Measurements from ENCODE around the gene ACTN4.

Gene ACTN4

GRCh38 chr19:38697197-38697596, 49.7 kb downstream of the ACTN4 start:
- DNase-seq (ENCODE audit: low read depth): no peak
- H3K4me3 ChIP-seq (ENCODE audit: low read depth, low read length): no peak overlapping the region
- no peak for TF ChIP-seq CTCF (IDR thresholded peaks at IDR 0.05; ENCODE audit: low read depth, low read length, missing control alignments)
- in situ Hi-C loops (cut with HindIII; ENCODE audit: low sequenced_read_pairs): no loop called here

- no peak for TF ChIP-seq CTCF (IDR thresholded peaks at IDR 0.05; ENCODE audit: low read depth, low read length, missing control alignments)
- no peak overlapping the region for H3K4me3 ChIP-seq (ENCODE audit: low read depth, low read length)
- DNase-seq (ENCODE audit: low read depth): no peak
- in situ Hi-C loops (cut with HindIII; ENCODE audit: low sequenced_read_pairs): no loop called here
These were observed 50.2 kb downstream of the ACTN4 start for GRCh38 chr19:38697641-38698071.

- no peak for TF ChIP-seq CTCF (IDR thresholded peaks at IDR 0.05; ENCODE audit: low read depth, low read length, missing control alignments)
- H3K4me3 ChIP-seq (ENCODE audit: low read depth, low read length): no peak overlapping the region
- no peak for DNase-seq (ENCODE audit: low read depth)
- in situ Hi-C loops (cut with HindIII; ENCODE audit: low sequenced_read_pairs): no loop called here
These were observed 51.0 kb downstream of the ACTN4 start for GRCh38 chr19:38698225-38699026.

GRCh38 chr19:38699027-38699346, 51.5 kb downstream of the ACTN4 start:
- no peak overlapping the region for H3K4me3 ChIP-seq (ENCODE audit: low read depth, low read length)
- in situ Hi-C loops (cut with HindIII; ENCODE audit: low sequenced_read_pairs): no loop called here
- no peak for TF ChIP-seq CTCF (IDR thresholded peaks at IDR 0.05; ENCODE audit: low read depth, low read length, missing control alignments)
- no peak for DNase-seq (ENCODE audit: low read depth)

- in situ Hi-C loops (cut with HindIII; ENCODE audit: low sequenced_read_pairs): no loop called here
- TF ChIP-seq CTCF (IDR thresholded peaks at IDR 0.05; ENCODE audit: low read depth, low read length, missing control alignments): no peak
- H3K4me3 ChIP-seq (ENCODE audit: low read depth, low read length): no peak overlapping the region
- DNase-seq (ENCODE audit: low read depth): no peak
These were observed 52.3 kb downstream of the ACTN4 start for GRCh38 chr19:38699647-38700349.

GRCh38 chr19:38700350-38700901, 53.0 kb downstream of the ACTN4 start:
- TF ChIP-seq CTCF (IDR thresholded peaks at IDR 0.05; ENCODE audit: low read depth, low read length, missing control alignments): no peak
- no peak for DNase-seq (ENCODE audit: low read depth)
- in situ Hi-C loops (cut with HindIII; ENCODE audit: low sequenced_read_pairs): no loop called here
- H3K4me3 ChIP-seq (ENCODE audit: low read depth, low read length): no peak overlapping the region

Data from astrocyte of the cerebellum (primary cell).